Ascending aorta (tissue), 2 donors: ENCODE results near the gene L3MBTL3. TPM values are rescaled to one million over a fixed set of nuclear protein-coding genes. Genes with fewer than 3 reads are reported as not detected.

ENCODE experiments used
- DNase-seq, 2 donors: peaks; one replicate each; pipeline ENCODE4 v3.0.0-alpha.2; 2019; ENCODE audit warnings: low spot score in 2 of 2
- H3K27ac ChIP-seq, 2 donors: fragments of 200-600 bp; sonication (generic); one replicate each; pipeline ENCODE4 v1.5.1; 2016 to 2017; ENCODE audit warnings: mild to moderate bottlenecking in 1 of 2
- H3K27me3 ChIP-seq: fragments of 200-600 bp; sonication (generic); one replicate; pipeline ENCODE4 v1.5.1; 2017
- H3K36me3 ChIP-seq, 2 donors: fragments of 200-600 bp; sonication (generic); one replicate each; pipeline ENCODE4 v1.5.1; 2016
- H3K4me1 ChIP-seq, 2 donors: fragments of 200-600 bp; sonication (generic); one replicate each; pipeline ENCODE4 v1.5.1; 2016 to 2017; ENCODE audit warnings: mild to moderate bottlenecking in 1 of 2
- H3K4me3 ChIP-seq, 2 donors: fragments of 200-600 bp; sonication (generic); one replicate each; pipeline ENCODE4 v1.5.1; 2016 to 2017; ENCODE audit warnings: mild to moderate bottlenecking in 1 of 2
- H3K9me3 ChIP-seq, 2 donors: fragments of 200-600 bp; sonication (generic); one replicate each; pipeline ENCODE4 v1.5.1; 2016
- intact Hi-C: fragments of 100-400 bp; cut with DNase I; formaldehyde crosslinking; loops from one replicate; pipeline ENCODE4 v1.15.1; 2023
- total RNA-seq: library from RNA; depleted of rRNA; stranded (reverse); fragments of >200 nt; gene quantifications from one replicate; pipeline ENCODE4 v1.1.0, GENCODE V29; 2016
- TF ChIP-seq, protein P1 (sequence below), 3 experiments: fragments of 200-600 bp in 2 of 3; fragments of 450-650 bp in 1 of 3; sonication (generic) in 2 of 3; IDR thresholded peaks; one replicate each; pipeline ENCODE4 v1.5.1; 2016 to 2019; ENCODE audit warnings: antibody characterized with exemption in 3 of 3, mild to moderate bottlenecking in 1 of 3, moderate library complexity in 1 of 3

L3MBTL3 gene
- total RNA-seq, 1 donor from 2014 or later = 2.0 TPM

DNA sequence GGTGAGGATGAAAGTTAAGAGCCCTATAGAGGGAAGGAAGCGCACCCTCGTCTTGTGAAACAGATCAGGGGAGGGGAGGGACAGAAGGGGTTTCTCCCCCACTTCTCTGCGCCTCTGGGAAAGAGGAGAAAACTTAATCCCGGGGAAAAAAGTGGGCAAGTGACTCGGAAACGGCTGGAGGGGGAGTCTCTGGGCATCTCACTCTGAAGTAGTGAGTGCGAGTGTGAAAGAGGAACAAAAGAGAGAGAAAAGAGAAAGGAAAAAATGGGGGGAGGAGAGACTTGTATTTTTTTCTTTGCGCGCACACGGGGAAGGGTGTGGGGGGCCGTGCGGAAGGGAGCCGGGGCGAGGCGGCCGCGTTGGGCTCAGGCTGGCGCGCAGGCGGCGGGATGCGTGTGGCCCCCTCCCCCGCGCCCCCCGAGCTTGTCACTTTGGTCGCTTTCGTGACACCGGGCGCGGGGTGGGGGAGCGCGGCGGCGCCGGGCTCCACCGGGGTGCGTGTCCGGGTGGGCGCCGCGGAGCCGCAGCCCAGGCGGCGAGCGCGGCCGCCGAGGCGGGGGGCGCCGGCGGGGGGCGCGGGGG, 454 bp downstream of the L3MBTL3 start:
- no peaks in the 10 kb centered on the region for H3K36me3 ChIP-seq
- H3K4me3 ChIP-seq = peak overlapping the region; percentile 79 to 93
- no peaks in the 10 kb centered on the region for H3K27me3 ChIP-seq
- intact Hi-C loops = no loop called here
- peak overlapping the region; percentile 76 to 80 for H3K27ac ChIP-seq
- no peaks in the 10 kb centered on the region for H3K4me1 ChIP-seq
- DNase-seq = no peak
- H3K9me3 ChIP-seq = no peaks in the 10 kb centered on the region
- TF ChIP-seq, protein P1, sequence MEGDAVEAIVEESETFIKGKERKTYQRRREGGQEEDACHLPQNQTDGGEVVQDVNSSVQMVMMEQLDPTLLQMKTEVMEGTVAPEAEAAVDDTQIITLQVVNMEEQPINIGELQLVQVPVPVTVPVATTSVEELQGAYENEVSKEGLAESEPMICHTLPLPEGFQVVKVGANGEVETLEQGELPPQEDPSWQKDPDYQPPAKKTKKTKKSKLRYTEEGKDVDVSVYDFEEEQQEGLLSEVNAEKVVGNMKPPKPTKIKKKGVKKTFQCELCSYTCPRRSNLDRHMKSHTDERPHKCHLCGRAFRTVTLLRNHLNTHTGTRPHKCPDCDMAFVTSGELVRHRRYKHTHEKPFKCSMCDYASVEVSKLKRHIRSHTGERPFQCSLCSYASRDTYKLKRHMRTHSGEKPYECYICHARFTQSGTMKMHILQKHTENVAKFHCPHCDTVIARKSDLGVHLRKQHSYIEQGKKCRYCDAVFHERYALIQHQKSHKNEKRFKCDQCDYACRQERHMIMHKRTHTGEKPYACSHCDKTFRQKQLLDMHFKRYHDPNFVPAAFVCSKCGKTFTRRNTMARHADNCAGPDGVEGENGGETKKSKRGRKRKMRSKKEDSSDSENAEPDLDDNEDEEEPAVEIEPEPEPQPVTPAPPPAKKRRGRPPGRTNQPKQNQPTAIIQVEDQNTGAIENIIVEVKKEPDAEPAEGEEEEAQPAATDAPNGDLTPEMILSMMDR (IDR thresholded peaks at IDR 0.05) = no peak

DNA sequence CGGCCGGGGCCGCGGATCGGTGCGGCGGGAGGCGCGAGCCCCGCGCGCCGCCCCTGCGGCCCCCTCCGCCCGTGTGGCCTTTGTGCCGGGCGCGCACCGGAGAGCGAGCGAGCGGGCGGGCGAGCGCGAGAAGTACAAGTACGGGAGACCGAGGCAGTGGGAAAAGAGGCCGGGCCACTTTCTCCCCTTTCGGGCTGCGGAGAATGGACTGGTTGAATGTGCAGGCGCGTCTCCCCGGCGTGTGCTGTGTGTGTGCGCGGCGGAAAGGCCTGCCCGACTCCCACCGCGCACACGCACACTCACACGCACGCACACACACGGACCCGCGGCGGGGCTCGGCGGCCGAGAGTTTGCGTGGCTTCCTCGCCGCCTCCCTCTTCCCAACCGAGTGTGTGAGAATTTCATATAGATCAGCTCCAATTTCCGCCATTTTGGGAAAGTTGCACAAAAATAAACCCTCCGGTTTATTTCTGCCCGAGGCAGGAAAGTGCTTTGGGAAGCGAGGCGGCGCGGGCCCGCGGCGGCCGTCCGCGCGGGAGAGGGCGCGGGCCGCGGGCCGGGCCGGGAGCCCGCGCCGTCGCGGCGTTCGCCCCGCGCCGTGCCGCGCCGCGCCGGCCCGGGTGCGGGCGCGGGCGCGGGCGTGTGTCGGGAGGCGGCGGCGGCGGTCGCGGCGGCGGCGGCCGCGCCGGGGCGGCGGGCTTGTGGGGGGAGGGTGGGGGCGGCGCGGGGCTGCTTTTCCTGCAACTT, 1.1 kb downstream of the L3MBTL3 start:
- TF ChIP-seq, protein P1 (IDR thresholded peaks at IDR 0.05) = no peak
- no peaks in the 10 kb centered on the region for H3K27me3 ChIP-seq
- H3K4me3 ChIP-seq = peak overlapping the region; percentile 79 to 93
- H3K4me1 ChIP-seq = no peaks in the 10 kb centered on the region
- no peaks in the 10 kb centered on the region for H3K9me3 ChIP-seq
- H3K27ac ChIP-seq = peak overlapping the region; percentile 74 to 88
- peak in 1 of 2 donors; percentile 64 for DNase-seq
- intact Hi-C loops = loop anchor here (2.0 to 5.0 kb wide), 2 partner anchors 421 to 522 kb away; no protein-coding TSS in a partner anchor
- no peaks in the 10 kb centered on the region for H3K36me3 ChIP-seq

DNA sequence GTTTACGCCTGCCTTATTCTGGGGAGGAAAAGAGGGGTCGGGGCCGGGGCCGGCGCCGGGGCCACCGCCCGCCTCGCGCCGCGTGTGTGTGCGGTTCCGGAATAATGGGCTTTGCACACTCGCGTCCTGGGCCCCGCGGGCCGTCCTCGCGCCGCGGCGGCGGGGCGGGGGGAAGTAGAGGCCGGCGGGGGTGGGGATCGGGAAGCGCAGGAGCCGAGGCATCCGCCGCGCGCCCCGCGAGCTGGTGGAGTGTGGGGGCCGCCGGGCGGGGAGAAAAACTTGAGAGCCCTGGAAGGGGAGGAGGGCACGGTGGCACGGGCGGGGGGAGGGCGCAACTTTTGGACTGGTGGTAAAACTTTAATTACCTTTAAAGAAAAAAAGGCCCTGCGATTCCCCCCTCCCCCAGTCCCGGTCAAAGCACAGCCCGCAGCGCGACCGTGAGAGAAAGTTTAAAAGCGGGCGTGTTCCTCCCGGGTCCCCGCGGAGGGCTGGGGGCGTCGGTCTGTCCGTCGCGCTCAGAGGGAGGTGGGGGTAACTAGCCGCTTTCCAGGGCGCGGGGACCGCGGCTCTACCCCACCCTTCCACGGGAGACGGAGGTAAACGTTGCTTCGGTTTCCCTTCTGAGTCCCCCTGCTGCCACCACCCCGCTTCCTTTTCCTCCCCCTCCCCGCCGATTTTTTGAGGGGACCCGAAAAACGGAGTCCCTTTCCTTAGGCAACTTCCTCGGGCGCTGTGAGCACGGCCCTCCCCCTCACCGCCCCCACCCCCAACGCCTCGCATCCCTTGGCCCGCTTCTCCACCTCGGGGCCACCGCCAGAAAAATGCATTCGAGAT, 1.9 kb downstream of the L3MBTL3 start:
- intact Hi-C loops = loop anchor here (2.0 to 5.0 kb wide), 2 partner anchors 421 to 523 kb away; no protein-coding TSS in a partner anchor
- Histone ChIP-seq H3K9me3 (no peaks in the 10 kb centered on the region), H3K4me3 (peak overlapping the region; percentile 79 to 93), H3K4me1 (no peaks in the 10 kb centered on the region), H3K27ac (peak overlapping the region; percentile 70 to 82), H3K36me3 (no peaks in the 10 kb centered on the region), H3K27me3 (no peaks in the 10 kb centered on the region)
- TF ChIP-seq, protein P1 (IDR thresholded peaks at IDR 0.05) = no peak
- DNase-seq = no peak

DNA sequence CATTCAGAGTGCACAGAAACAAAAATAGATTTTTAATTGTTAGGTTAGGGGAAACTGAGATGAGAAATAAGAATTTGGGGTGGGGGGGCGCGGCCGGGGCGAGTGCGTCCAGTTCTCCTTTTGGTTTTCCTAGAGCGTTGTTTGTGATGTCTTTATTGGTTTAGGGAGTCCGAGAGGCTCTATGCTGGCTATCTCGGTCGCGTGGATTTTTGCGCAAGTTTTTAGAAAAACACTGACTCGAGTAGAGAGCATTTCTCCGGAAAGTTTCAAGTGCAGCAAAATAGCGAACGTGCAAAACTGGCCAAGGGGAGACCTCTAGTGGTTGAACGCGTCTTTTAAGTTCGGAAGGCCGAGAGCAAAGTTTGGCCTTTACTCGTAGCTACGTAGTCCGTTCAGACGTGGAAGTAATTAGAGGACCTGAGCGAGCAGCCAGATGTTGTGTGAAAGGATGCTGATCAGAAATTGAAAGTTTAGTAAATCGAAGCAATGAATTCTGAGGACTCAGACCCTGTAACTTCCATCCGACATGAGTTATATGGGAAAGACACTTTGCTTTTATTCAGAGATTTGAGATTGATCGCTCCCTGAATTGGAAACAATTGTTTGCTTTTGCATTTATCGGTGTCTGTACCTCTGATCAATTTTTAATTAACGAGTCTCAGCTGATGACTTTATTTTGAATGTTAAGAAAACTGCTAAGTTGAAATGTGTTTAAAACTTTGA, 2.7 kb downstream of the L3MBTL3 start:
- TF ChIP-seq, protein P1 (IDR thresholded peaks at IDR 0.05) = peak; percentile 77 to 83 (median 79)
- H3K27me3 ChIP-seq = no peaks in the 10 kb centered on the region
- no peaks in the 10 kb centered on the region for H3K9me3 ChIP-seq
- intact Hi-C loops = loop anchor here (2.0 to 5.0 kb wide), 2 partner anchors 422 to 524 kb away; no protein-coding TSS in a partner anchor
- H3K4me3 ChIP-seq = peak overlapping the region; percentile 79 to 93
- no peaks in the 10 kb centered on the region for H3K4me1 ChIP-seq
- peak; percentile 45 to 92 for DNase-seq
- H3K36me3 ChIP-seq = no peaks in the 10 kb centered on the region
- peak overlapping the region; percentile 70 to 82 for H3K27ac ChIP-seq

DNA sequence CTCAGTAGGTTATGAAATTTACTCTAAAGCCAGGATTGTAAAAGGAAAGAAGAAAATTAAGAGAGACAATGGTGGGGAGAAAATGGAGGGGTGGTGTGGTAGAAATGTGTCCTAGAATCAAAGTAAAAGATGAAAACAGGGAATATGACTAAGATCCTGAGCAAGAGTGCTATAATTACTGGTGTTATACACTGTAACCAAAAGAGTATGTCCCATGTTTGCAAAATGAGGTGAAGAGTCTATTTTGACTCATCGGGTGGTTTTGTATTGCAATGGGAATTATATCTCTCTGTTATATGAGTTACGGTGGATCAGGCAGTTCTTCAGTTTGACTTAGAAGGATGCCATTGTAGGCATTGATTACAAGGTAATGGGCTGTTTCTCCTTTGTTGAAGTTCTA, 8.5 kb downstream of the L3MBTL3 start:
- intact Hi-C loops = no loop called here
- Histone ChIP-seq H3K4me3 (no peak overlapping the region), H3K36me3 (no peaks in the 10 kb centered on the region), H3K27me3 (no peaks in the 10 kb centered on the region), H3K9me3 (no peaks in the 10 kb centered on the region), H3K4me1 (no peaks in the 10 kb centered on the region), H3K27ac (no peak overlapping the region)
- no peak for DNase-seq
- TF ChIP-seq, protein P1 (IDR thresholded peaks at IDR 0.05) = no peak
